DOHH2 (cell line): ENCODE measurements around the gene SCLY.

Experiments used
- EZH2phosphoT487 ChIP-seq: fragments of 200-600 bp; sonication (generic); IDR thresholded peaks from 2 replicates; pipeline ENCODE4 v1.6.1; 2017; ENCODE audit warnings: borderline replicate concordance, mild to moderate bottlenecking, antibody characterized with exemption, low read length, moderate library complexity, mixed read lengths
- TF ChIP-seq, protein P1 (sequence below): fragments of 200-600 bp; sonication (generic); IDR thresholded peaks from one replicate; pipeline ENCODE4 v1.5.1; 2014; ENCODE audit warnings: antibody characterized with exemption, mild to moderate bottlenecking, low read depth, low read length; ENCODE audit not compliant: poor library complexity, severe bottlenecking

GRCh38 chr2:238038203-238038602, 22.6 kb upstream of the SCLY start:
- TF ChIP-seq, protein P1, sequence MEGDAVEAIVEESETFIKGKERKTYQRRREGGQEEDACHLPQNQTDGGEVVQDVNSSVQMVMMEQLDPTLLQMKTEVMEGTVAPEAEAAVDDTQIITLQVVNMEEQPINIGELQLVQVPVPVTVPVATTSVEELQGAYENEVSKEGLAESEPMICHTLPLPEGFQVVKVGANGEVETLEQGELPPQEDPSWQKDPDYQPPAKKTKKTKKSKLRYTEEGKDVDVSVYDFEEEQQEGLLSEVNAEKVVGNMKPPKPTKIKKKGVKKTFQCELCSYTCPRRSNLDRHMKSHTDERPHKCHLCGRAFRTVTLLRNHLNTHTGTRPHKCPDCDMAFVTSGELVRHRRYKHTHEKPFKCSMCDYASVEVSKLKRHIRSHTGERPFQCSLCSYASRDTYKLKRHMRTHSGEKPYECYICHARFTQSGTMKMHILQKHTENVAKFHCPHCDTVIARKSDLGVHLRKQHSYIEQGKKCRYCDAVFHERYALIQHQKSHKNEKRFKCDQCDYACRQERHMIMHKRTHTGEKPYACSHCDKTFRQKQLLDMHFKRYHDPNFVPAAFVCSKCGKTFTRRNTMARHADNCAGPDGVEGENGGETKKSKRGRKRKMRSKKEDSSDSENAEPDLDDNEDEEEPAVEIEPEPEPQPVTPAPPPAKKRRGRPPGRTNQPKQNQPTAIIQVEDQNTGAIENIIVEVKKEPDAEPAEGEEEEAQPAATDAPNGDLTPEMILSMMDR: no peak
- TF ChIP-seq EZH2phosphoT487: no peak
